Lower leg skin (tissue), 4 donors: ENCODE data around the gene PNO1. TPM values are rescaled to one million over a fixed set of nuclear protein-coding genes. Genes with fewer than 3 reads are reported as not detected.
"Not testable (repeated sequence)": the region's sequence is repeated elsewhere in the genome, so short reads cannot be mapped to it uniquely, and the experiment has no call there.

Experiments used
- DNase-seq, 2 donors: peaks; one replicate each; pipeline ENCODE4 v3.0.0-alpha.2; 2019; ENCODE audit warnings: low spot score in 2 of 2
- H3K4me3 ChIP-seq: fragments of 200-600 bp; sonication (generic); 2 replicates; pipeline ENCODE4 v1.5.1; 2017; ENCODE audit warnings: mild to moderate bottlenecking, low read depth; ENCODE audit not compliant: poor library complexity, severe bottlenecking
- POLR2A ChIP-seq, 2 donors: fragments of 450-650 bp; IDR thresholded peaks; one replicate each; pipeline ENCODE4 v1.6.1; 2016 to 2017; ENCODE audit warnings: antibody characterized with exemption in 2 of 2, mild to moderate bottlenecking in 1 of 2, moderate library complexity in 1 of 2
- WGBS, 2 donors: methylation state at CpG; one replicate each; pipeline ENCODE4 v1.1.5; 2018; 5-methylcytosine and 5-hydroxymethylcytosine counted together
- intact Hi-C: fragments of 100-400 bp; cut with DNase I; formaldehyde crosslinking; loops from one replicate; pipeline ENCODE4 v1.15.0; 2023; ENCODE audit warnings: low total_unique reads
- total RNA-seq, 4 donors: library from RNA; depleted of rRNA; stranded (reverse); fragments of >200 nt; gene quantifications; one replicate each; pipeline ENCODE4 v1.1.0, GENCODE V29; 2016
- TF ChIP-seq, protein P1 (sequence below), 3 donors: fragments of 450-650 bp; IDR thresholded peaks; one replicate each; pipeline ENCODE4 v1.5.1; 2016; ENCODE audit warnings: antibody characterized with exemption in 3 of 3, mild to moderate bottlenecking in 3 of 3, moderate library complexity in 2 of 3

PNO1 gene
- 10 to 100 TPM in 3 of 4 donors, 1 to 10 TPM in 1; 7.8 to 18.5 (median 13.8) TPM for total RNA-seq

DNA sequence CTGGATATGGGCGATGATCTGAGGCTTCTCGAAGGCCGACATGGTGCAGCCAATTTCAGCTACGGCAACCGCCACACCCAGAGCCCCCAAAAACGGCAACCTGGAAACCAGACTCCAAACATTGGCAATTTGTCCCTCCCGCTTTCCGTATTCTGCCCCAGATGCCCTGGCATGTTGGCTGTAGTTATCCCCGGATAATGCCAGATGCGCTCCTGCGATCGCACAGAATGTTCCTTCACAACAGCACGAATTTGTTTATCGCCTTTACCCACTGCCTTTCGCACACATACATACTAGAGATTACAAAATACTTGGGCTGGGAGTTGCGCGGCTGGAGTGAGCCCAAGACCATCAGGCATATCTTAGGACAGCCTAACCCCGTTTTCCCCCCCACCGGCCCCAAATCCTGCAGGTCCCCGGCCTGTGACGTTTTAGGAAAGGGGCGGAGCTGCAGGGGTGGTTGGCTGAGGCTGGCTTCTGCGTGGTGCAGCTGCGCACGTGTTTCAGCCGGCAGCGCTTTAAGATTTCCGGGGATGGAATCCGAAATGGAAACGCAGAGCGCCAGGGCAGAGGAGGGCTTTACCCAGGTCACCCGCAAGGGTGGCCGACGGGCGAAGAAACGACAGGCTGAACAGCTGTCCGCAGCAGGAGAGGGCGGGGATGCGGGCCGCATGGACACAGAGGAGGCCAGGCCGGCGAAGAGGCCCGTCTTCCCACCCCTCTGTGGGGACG lies at the start of gene PNO1:
Gene PNO1 (plus strand): TSS at position 487 of the 732 bp plus-strand sequence. CDS start 47 bp downstream, at position 534.
- peak; percentile 95 to 99 for DNase-seq
- 0% methylated on average over 44 of the region's 44 CpGs for WGBS, 2 donors
- TF ChIP-seq, protein P1, sequence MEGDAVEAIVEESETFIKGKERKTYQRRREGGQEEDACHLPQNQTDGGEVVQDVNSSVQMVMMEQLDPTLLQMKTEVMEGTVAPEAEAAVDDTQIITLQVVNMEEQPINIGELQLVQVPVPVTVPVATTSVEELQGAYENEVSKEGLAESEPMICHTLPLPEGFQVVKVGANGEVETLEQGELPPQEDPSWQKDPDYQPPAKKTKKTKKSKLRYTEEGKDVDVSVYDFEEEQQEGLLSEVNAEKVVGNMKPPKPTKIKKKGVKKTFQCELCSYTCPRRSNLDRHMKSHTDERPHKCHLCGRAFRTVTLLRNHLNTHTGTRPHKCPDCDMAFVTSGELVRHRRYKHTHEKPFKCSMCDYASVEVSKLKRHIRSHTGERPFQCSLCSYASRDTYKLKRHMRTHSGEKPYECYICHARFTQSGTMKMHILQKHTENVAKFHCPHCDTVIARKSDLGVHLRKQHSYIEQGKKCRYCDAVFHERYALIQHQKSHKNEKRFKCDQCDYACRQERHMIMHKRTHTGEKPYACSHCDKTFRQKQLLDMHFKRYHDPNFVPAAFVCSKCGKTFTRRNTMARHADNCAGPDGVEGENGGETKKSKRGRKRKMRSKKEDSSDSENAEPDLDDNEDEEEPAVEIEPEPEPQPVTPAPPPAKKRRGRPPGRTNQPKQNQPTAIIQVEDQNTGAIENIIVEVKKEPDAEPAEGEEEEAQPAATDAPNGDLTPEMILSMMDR (IDR thresholded peaks at IDR 0.05), result no peak
- TF ChIP-seq POLR2A (IDR thresholded peaks at IDR 0.05), result no peak
- intact Hi-C loops, result no loop called here
- H3K4me3 ChIP-seq, result peak within 1 kb of the TSS; percentile 87

DNA sequence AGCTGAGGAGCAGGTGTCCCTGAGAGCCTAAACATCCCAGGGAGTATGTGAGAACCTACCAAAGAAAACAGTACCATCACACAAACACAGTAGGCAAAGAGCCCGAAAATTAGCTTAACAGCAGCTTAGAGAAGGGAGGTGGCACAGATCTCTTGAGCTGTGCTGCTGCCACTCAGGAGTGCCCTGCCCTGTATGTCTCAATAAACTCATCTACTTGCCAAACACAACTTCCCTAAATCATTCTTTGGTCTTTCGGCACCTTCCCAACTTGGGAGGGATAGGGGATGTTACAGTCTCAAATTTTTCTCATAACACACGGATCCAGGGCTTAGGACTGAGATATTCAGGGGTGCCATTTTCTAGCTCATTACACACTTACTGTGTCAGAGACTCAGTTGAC lies 49.6 kb upstream of the PNO1 start:
- intact Hi-C loops, result no loop called here
- DNase-seq, result no peak
- TF ChIP-seq, protein P1 (IDR thresholded peaks at IDR 0.05), result no peak
- no peak for TF ChIP-seq POLR2A (IDR thresholded peaks at IDR 0.05)
- WGBS, 2 donors, result 68 to 71% methylated on average over 3 of the region's 3 CpGs
- no peak overlapping the region for H3K4me3 ChIP-seq

DNA sequence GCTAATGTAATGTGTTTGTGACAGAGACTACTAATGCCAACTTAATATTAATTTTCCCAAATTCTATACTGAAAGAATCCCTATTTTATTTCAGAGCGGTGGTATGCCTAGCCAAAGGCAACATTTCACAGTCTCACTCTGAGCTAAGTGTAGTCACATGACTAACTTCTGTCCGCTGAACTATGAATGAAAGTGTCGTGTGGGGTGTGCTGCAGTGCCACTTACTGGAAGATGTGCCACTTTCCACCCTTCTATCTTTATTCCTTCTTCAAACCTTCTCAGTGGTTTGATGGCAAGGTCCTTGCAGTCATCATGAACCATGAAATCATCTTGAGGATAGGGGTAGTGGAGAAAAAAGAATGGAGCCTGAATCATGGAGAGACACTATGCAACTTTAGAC lies 47.6 kb upstream of the PNO1 start:
- no peak overlapping the region for H3K4me3 ChIP-seq
- intact Hi-C loops, result loop anchor here (10.0 kb wide), 1 partner anchor 325 kb away; no protein-coding TSS in a partner anchor
- TF ChIP-seq POLR2A (IDR thresholded peaks at IDR 0.05), result no peak
- TF ChIP-seq, protein P1 (IDR thresholded peaks at IDR 0.05), result no peak
- no peak for DNase-seq
- WGBS, 2 donors, result 52 to 71% methylated on average over 3 of the region's 3 CpGs

DNA sequence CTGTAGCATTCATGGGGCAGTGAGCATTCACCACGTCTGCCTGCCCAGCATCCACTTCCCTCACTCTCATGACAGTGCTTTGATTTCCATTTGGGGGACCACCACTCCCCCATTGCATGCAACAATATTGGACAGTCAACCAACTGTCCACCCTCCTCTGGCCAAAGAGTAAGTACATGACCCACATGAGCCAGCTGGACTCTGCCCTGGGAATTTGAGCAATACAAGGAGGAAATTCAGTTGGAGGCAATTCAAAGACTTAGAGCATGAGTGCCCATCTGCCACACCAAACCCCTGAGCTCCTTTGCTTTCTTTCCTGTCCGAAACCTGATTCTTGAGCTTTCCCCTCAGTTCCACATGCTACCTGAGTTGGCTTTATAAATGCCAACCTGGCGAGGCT lies 41.7 kb upstream of the PNO1 start:
- H3K4me3 ChIP-seq, result no peak overlapping the region
- no peak for DNase-seq
- no peak for TF ChIP-seq POLR2A (IDR thresholded peaks at IDR 0.05)
- TF ChIP-seq, protein P1 (IDR thresholded peaks at IDR 0.05), result no peak
- 80 to 88% methylated on average over 3 of the region's 3 CpGs for WGBS, 2 donors
- intact Hi-C loops, result loop anchor here (10.0 kb wide), 1 partner anchor 319 kb away; no protein-coding TSS in a partner anchor

DNA sequence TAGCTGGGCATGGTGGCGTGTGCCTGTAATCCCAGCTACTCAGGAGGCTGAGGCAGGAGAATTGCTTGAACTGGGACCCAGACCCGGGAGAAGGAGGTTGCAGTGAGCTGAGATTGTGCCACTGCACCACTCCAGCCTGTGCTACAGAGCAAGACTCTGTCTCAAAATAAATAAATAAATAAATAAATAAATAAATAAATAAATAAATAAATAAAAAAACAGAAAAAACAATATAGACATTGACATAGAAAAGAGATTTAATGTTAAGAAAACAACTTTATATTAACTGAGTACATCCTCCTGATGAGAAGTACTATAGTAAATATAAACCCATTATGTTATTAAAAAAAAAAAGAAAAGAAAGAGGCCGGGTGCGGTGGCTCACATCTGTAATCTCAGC lies 39.8 kb upstream of the PNO1 start:
- not testable (repeated sequence) for H3K4me3 ChIP-seq, DNase-seq
- intact Hi-C loops, result loop anchor here (10.0 kb wide), 1 partner anchor 317 kb away; no protein-coding TSS in a partner anchor
- WGBS, 2 donors, result 90 to 92% methylated on average over 4 of the region's 4 CpGs

DNA sequence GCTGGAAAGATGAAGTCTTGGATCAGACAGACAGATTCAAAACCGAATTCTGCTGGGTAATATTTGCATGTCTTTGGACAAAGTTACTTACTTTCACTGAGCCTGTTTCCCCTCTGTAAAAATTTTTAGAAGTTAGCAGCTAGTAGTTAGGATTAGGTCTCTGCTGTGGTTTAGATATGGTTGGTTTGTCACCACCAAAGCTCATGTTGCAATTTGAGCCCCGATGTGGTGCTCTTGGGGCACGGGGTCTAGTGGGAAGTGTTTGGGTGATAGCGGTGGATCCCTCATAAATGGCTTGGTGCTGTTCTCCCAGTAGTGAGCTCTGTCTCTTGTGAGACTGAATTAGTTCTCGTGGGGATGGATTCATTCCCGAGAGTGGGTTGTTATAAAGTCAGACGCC lies 38.9 kb upstream of the PNO1 start:
- no peak overlapping the region for H3K4me3 ChIP-seq
- intact Hi-C loops, result loop anchor here (10.0 kb wide), 1 partner anchor 316 kb away; no protein-coding TSS in a partner anchor
- no peak for DNase-seq
- TF ChIP-seq POLR2A (IDR thresholded peaks at IDR 0.05), result no peak
- TF ChIP-seq, protein P1 (IDR thresholded peaks at IDR 0.05), result no peak
- 80 to 84% methylated on average over 7 of the region's 7 CpGs for WGBS, 2 donors
